NCI-H2029 (cell line): ENCODE results near the gene IFNAR1.
"Not testable (repeated sequence)": the region's sequence is repeated elsewhere in the genome, so short reads cannot be mapped to it uniquely, and the experiment has no call there.

ENCODE experiments used
- DNase-seq: peaks from one replicate; lab custom pipeline; 2025; lab: John Stamatoyannopoulos, UW

Gene IFNAR1

GRCh38 chr21:33348706-33349105, 23.9 kb downstream of the IFNAR1 start:
- DNase-seq, result no peak

GRCh38 chr21:33350676-33351075, 25.9 kb downstream of the IFNAR1 start:
- DNase-seq, result no peak

GRCh38 chr21:33355355-33355754, 30.6 kb downstream of the IFNAR1 start:
- DNase-seq, result no peak

- no peak for DNase-seq
Observed at GRCh38 chr21:33355996-33356395, 31.2 kb downstream of the IFNAR1 start.

GRCh38 chr21:33357177-33357576, 32.4 kb downstream of the IFNAR1 start:
- DNase-seq, result no peak

- DNase-seq, result no peak
Observed at GRCh38 chr21:33359446-33359845, 34.7 kb downstream of the IFNAR1 start.

- no peak for DNase-seq
Observed at GRCh38 chr21:33360281-33360680, 35.5 kb downstream of the IFNAR1 start.

- peak; percentile 82 for DNase-seq
Observed at GRCh38 chr21:33360881-33361602, 36.3 kb downstream of the IFNAR1 start.

- DNase-seq, result peak; percentile 91
Observed at GRCh38 chr21:33362044-33362555, 37.3 kb downstream of the IFNAR1 start.

- not testable (repeated sequence) for DNase-seq
Observed at GRCh38 chr21:33363911-33364609, 39.3 kb downstream of the IFNAR1 start.

- DNase-seq, result no peak
Observed at GRCh38 chr21:33364830-33365229, 40.1 kb downstream of the IFNAR1 start.

GRCh38 chr21:33367309-33367973, 42.7 kb downstream of the IFNAR1 start:
- no peak for DNase-seq

- no peak for DNase-seq
Observed at GRCh38 chr21:33368124-33368523, 43.4 kb downstream of the IFNAR1 start.

GRCh38 chr21:33368576-33368975, 43.8 kb downstream of the IFNAR1 start:
- no peak for DNase-seq

- DNase-seq, result no peak
Observed at GRCh38 chr21:33369586-33369985, 44.8 kb downstream of the IFNAR1 start.

GRCh38 chr21:33370305-33370704, 45.5 kb downstream of the IFNAR1 start:
- DNase-seq, result no peak

- DNase-seq, result no peak
Observed at GRCh38 chr21:33371366-33371765, 46.6 kb downstream of the IFNAR1 start.

- no peak for DNase-seq
Observed at GRCh38 chr21:33372582-33372981, 47.8 kb downstream of the IFNAR1 start.

GRCh38 chr21:33373451-33373850, 48.7 kb downstream of the IFNAR1 start:
- no peak for DNase-seq

- no peak for DNase-seq
Observed at GRCh38 chr21:33374080-33374449, 49.3 kb downstream of the IFNAR1 start.

GRCh38 chr21:33374450-33375096, 49.8 kb downstream of the IFNAR1 start:
- no peak for DNase-seq

- DNase-seq, result no peak
Observed at GRCh38 chr21:33375101-33375644, 50.4 kb downstream of the IFNAR1 start.
